Liver (tissue), 9 donors: ENCODE data around the gene RPGR. TPM values are rescaled to one million over a fixed set of nuclear protein-coding genes. Genes with fewer than 3 reads are reported as not detected.

Experiments used
- DNase-seq: peaks from one replicate; pipeline ENCODE4 v3.0.0-alpha.2; 2017; ENCODE audit warnings: low spot score
- H3K27ac ChIP-seq, 2 donors: one replicate each; pipeline ENCODE4 v1.7.0; 2013; ENCODE audit warnings: inconsistent platforms in 2 of 2, low read length in 2 of 2, control low read depth in 1 of 2, low read depth in 1 of 2, mild to moderate bottlenecking in 1 of 2
- H3K27me3 ChIP-seq, 4 donors: one replicate each; pipeline versions ENCODE4 v1.6.1 to v1.7.0; 2013; ENCODE audit warnings: low read length in 3 of 4, inconsistent platforms in 1 of 4, mild to moderate bottlenecking in 1 of 4, moderate library complexity in 1 of 4; ENCODE audit not compliant: control insufficient read depth in 4 of 4, insufficient read depth in 4 of 4
- H3K36me3 ChIP-seq, 4 donors: one replicate each; pipeline versions ENCODE4 v1.6.1 to v1.7.0; 2013; ENCODE audit warnings: low read length in 3 of 4, mild to moderate bottlenecking in 3 of 4, low read depth in 1 of 4, moderate library complexity in 1 of 4; ENCODE audit not compliant: control insufficient read depth in 4 of 4, insufficient read depth in 3 of 4
- H3K4me1 ChIP-seq, 4 donors: one replicate each; pipeline versions ENCODE4 v1.6.1 to v1.7.0; 2013; ENCODE audit warnings: low read length in 3 of 4, mild to moderate bottlenecking in 3 of 4, moderate library complexity in 1 of 4; ENCODE audit not compliant: control insufficient read depth in 4 of 4, insufficient read depth in 4 of 4
- H3K4me3 ChIP-seq, 3 donors: one replicate each; pipeline versions ENCODE4 v1.6.1 to v1.7.0; 2013; ENCODE audit warnings: low read length in 3 of 3, control low read depth in 1 of 3, low read depth in 1 of 3, mild to moderate bottlenecking in 1 of 3
- H3K9ac ChIP-seq, 2 donors: one replicate each; pipeline ENCODE4 v1.7.0; 2013; ENCODE audit warnings: low read length in 2 of 2, mild to moderate bottlenecking in 2 of 2, moderate library complexity in 2 of 2, control low read depth in 1 of 2, low read depth in 1 of 2
- H3K9me3 ChIP-seq, 4 donors: one replicate each; pipeline versions ENCODE4 v1.6.1 to v1.7.0; 2013; ENCODE audit warnings: low read length in 3 of 4; ENCODE audit not compliant: control insufficient read depth in 4 of 4
- EGR1 ChIP-seq, 2 donors: IDR thresholded peaks; 2 replicates each; pipeline ENCODE4 v1.6.1; 2016 to 2018; ENCODE audit warnings: antibody characterized with exemption in 2 of 2, low read depth in 2 of 2
- FOXA1 ChIP-seq: IDR thresholded peaks from 2 replicates; pipeline ENCODE4 v1.6.1; 2016; ENCODE audit warnings: antibody characterized with exemption
- HNF4A ChIP-seq, 2 donors: conservative IDR thresholded peaks; 2 replicates each; pipeline ENCODE4 v1.6.1; 2016; ENCODE audit warnings: antibody characterized with exemption in 2 of 2, mild to moderate bottlenecking in 2 of 2
- HNF4G ChIP-seq: IDR thresholded peaks from 2 replicates; pipeline ENCODE4 v1.6.1; 2016; ENCODE audit warnings: antibody characterized with exemption
- JUND ChIP-seq, 2 donors: IDR thresholded peaks; 2 replicates each; pipeline ENCODE4 v1.6.1; 2016; ENCODE audit warnings: antibody characterized with exemption in 2 of 2
- NR2F2 ChIP-seq: IDR thresholded peaks from 2 replicates; pipeline ENCODE4 v1.6.1; 2016; ENCODE audit warnings: antibody characterized with exemption
- RAD21 ChIP-seq, 2 donors: IDR thresholded peaks; 2 replicates each; pipeline ENCODE4 v1.6.1; 2016; ENCODE audit warnings: antibody characterized with exemption in 2 of 2, mild to moderate bottlenecking in 2 of 2
- RXRA ChIP-seq, 2 donors: IDR thresholded peaks; 2 replicates each; pipeline ENCODE4 v1.6.1; 2017 to 2018; ENCODE audit warnings: antibody characterized with exemption in 2 of 2, mild to moderate bottlenecking in 1 of 2
- SP1 ChIP-seq: IDR thresholded peaks from 2 replicates; pipeline ENCODE4 v1.6.1; 2018; ENCODE audit warnings: antibody characterized with exemption, mild to moderate bottlenecking
- TAF1 ChIP-seq: conservative IDR thresholded peaks from 2 replicates; pipeline ENCODE4 v1.6.1; 2016; ENCODE audit warnings: antibody characterized with exemption, mild to moderate bottlenecking
- YY1 ChIP-seq: IDR thresholded peaks from 2 replicates; pipeline ENCODE4 v1.6.1; 2016; ENCODE audit warnings: antibody characterized with exemption, mild to moderate bottlenecking
- WGBS: extraction: QIAGEN DNeasy Blood & Tissue Kit; methylation state at CpG from one replicate; pipeline ENCODE4 v1.1.7; 2013; 5-methylcytosine and 5-hydroxymethylcytosine counted together
- polyA plus RNA-seq, 2 donors: library from polyadenylated mRNA; stranded (reverse) in 1 of 2; unstranded in 1 of 2; fragments of 200-250 nt in 1 of 2; fragments of >200 nt in 1 of 2; fragmentation: Nextera tagmentation in 1 of 2; extraction: Ambion mirVana in 1 of 2; gene quantifications; one replicate each; pipeline versions ENCODE4 v1.2.1 to v1.2.3, GENCODE V29; 2013 to 2015
- total RNA-seq, 2 donors: library from RNA; depleted of rRNA; stranded (reverse); fragments of >200 nt; gene quantifications; one replicate each; pipeline ENCODE4 v1.2.3, GENCODE V29; 2014
- TF ChIP-seq, protein P1 (sequence below): IDR thresholded peaks from 2 replicates; pipeline ENCODE4 v1.6.1; 2016; ENCODE audit warnings: antibody characterized with exemption
- TF ChIP-seq, protein P2 (sequence below): IDR thresholded peaks from 2 replicates; pipeline ENCODE4 v1.6.1; 2016; ENCODE audit warnings: antibody characterized with exemption, mild to moderate bottlenecking
- TF ChIP-seq, protein P3 (sequence below): IDR thresholded peaks from 2 replicates; pipeline ENCODE4 v1.6.1; 2016; ENCODE audit warnings: antibody characterized with exemption
- TF ChIP-seq, protein P4 (sequence below): fragments of 150-350 bp; IDR thresholded peaks from 2 replicates; pipeline ENCODE4 v1.5.1; 2017; ENCODE audit warnings: improper control_type of control experiment, low read depth, low read length; ENCODE audit not compliant: missing input control
- donor health status: healthy.
- donor health status: healthy.
- donor health status: healthy.
- donor health status: healthy.
- donor health status: healthy.

RPGR gene
- total and polyA plus RNA-seq, 4 donors, result 1.7 to 7.2 (median 3.5) TPM

DNA sequence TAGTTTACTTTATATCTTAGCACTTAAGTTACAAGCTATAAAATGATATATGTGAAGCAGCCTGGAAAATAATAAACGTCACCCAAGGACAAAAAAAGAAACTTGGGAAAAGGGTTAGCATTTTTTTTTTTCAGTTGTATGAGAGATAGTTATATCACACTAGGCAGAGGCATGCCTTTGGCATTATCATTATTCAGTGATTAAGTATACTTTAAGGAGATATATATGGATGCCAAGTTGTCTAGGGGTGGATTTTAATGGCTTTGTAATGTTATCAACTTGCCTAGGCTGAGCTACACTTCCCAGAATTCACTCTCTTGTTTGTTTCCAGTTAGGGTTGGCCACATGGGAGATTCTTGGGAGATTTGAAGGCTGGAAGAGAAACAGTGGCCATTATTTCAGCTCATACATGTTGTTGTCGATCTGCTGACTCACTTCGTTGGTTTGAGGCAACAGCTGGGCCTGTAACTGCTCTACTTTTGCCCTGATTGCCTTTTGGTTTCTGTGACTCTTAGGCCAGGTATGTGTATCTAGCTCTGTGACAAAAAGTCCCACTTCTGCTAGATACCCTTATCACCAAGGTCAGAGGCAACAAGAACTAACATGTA is 95.1 kb downstream of the RPGR start:
- TF ChIP-seq RAD21 (IDR thresholded peaks at IDR 0.05) (no peak), HNF4G (no peak), HNF4A (conservative IDR thresholded peaks at IDR 0.05) (no peak), EGR1 (IDR thresholded peaks at IDR 0.05; ENCODE audit: low read depth in 2 of 2) (no peak), NR2F2 (no peak)

DNA sequence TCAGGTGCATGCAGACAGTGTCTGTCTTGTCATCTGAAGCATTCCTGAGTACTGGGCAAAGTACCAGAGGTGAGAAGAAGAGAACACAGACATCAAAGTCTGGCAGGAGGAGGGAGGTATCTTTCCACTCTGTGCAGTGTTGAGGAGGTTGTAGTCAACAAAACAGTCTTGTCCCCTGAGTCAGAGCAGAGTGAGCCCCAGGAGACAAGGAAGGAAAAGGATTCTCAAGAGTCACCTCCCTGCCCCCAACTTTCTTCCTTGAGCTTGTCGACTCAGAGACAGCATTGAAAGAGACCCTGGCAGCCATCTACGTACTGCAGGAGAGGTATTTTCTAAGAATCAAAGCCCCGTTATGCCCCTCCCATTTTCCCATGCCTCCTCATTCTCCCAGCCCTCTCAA is 102.2 kb downstream of the RPGR start:
- peaks cover 0 to 5% (median 0%) of the 10 kb centered on the region in 4 donors for H3K27me3 ChIP-seq
- WGBS, result 16% methylated on average over 3 of the region's 3 CpGs
- TF ChIP-seq, protein P1, sequence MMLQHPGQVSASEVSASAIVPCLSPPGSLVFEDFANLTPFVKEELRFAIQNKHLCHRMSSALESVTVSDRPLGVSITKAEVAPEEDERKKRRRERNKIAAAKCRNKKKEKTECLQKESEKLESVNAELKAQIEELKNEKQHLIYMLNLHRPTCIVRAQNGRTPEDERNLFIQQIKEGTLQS, result no peak
- TF ChIP-seq RAD21 (IDR thresholded peaks at IDR 0.05) (no peak), JUND (IDR thresholded peaks at IDR 0.05) (no peak), SP1 (no peak), TAF1 (no peak), NR2F2 (no peak), YY1 (no peak)
- TF ChIP-seq, protein P2, sequence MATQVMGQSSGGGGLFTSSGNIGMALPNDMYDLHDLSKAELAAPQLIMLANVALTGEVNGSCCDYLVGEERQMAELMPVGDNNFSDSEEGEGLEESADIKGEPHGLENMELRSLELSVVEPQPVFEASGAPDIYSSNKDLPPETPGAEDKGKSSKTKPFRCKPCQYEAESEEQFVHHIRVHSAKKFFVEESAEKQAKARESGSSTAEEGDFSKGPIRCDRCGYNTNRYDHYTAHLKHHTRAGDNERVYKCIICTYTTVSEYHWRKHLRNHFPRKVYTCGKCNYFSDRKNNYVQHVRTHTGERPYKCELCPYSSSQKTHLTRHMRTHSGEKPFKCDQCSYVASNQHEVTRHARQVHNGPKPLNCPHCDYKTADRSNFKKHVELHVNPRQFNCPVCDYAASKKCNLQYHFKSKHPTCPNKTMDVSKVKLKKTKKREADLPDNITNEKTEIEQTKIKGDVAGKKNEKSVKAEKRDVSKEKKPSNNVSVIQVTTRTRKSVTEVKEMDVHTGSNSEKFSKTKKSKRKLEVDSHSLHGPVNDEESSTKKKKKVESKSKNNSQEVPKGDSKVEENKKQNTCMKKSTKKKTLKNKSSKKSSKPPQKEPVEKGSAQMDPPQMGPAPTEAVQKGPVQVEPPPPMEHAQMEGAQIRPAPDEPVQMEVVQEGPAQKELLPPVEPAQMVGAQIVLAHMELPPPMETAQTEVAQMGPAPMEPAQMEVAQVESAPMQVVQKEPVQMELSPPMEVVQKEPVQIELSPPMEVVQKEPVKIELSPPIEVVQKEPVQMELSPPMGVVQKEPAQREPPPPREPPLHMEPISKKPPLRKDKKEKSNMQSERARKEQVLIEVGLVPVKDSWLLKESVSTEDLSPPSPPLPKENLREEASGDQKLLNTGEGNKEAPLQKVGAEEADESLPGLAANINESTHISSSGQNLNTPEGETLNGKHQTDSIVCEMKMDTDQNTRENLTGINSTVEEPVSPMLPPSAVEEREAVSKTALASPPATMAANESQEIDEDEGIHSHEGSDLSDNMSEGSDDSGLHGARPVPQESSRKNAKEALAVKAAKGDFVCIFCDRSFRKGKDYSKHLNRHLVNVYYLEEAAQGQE, result no peak
- H3K9me3 ChIP-seq, result no peaks in the 10 kb centered on the region
- peaks cover 0 to 11% (median 3%) of the 10 kb centered on the region in 4 donors for H3K4me1 ChIP-seq
- no peaks in the 10 kb centered on the region for H3K36me3 ChIP-seq
- no peak overlapping the region for H3K9ac ChIP-seq
- DNase-seq, result no peak
- no peak overlapping the region for H3K27ac ChIP-seq
- H3K4me3 ChIP-seq, result no peak overlapping the region

More for the DNA sequence above, 95.1 kb downstream of the RPGR start:
- Histone ChIP-seq H3K4me1 (no peaks in the 10 kb centered on the region), H3K36me3 (no peaks in the 10 kb centered on the region), H3K9ac (no peak overlapping the region), H3K27me3 (peaks cover 0 to 2% (median 0%) of the 10 kb centered on the region in 4 donors), H3K27ac (no peak overlapping the region), H3K4me3 (no peak overlapping the region), H3K9me3 (no peaks in the 10 kb centered on the region)
- no peak for DNase-seq
- WGBS, result 92% methylated on average over 3 of the region's 3 CpGs

DNA sequence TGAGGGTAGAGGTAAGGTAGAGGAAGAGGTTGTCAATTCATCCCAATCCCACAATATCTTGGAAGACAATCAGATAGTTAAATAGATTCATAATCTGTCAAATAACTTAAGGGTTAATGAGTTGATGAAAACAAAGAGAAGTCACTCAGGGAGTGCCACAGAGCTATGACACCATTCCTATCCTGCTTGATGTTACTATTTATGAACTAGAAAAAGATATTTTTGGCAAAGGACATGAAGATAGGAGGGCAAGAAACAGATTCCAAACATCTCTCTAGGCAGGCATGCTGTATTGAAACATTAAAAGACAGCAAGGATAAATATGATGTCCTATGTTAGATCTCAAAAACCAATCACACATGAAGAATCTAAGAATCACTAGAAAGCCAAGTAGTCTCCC is 103.1 kb downstream of the RPGR start:
- Histone ChIP-seq H3K4me3 (no peak overlapping the region), H3K27me3 (peaks cover 0 to 3% (median 0%) of the 10 kb centered on the region in 4 donors), H3K4me1 (peaks cover 0 to 13% (median 5%) of the 10 kb centered on the region in 4 donors), H3K9me3 (no peaks in the 10 kb centered on the region), H3K9ac (no peak overlapping the region), H3K27ac (no peak overlapping the region), H3K36me3 (no peaks in the 10 kb centered on the region)
- TF ChIP-seq FOXA1 (no peak), EGR1 (IDR thresholded peaks at IDR 0.05; ENCODE audit: low read depth in 2 of 2) (no peak), YY1 (no peak), RXRA (IDR thresholded peaks at IDR 0.05) (no peak)
- TF ChIP-seq, protein P3, sequence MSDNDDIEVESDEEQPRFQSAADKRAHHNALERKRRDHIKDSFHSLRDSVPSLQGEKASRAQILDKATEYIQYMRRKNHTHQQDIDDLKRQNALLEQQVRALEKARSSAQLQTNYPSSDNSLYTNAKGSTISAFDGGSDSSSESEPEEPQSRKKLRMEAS, result no peak
- TF ChIP-seq, protein P4, sequence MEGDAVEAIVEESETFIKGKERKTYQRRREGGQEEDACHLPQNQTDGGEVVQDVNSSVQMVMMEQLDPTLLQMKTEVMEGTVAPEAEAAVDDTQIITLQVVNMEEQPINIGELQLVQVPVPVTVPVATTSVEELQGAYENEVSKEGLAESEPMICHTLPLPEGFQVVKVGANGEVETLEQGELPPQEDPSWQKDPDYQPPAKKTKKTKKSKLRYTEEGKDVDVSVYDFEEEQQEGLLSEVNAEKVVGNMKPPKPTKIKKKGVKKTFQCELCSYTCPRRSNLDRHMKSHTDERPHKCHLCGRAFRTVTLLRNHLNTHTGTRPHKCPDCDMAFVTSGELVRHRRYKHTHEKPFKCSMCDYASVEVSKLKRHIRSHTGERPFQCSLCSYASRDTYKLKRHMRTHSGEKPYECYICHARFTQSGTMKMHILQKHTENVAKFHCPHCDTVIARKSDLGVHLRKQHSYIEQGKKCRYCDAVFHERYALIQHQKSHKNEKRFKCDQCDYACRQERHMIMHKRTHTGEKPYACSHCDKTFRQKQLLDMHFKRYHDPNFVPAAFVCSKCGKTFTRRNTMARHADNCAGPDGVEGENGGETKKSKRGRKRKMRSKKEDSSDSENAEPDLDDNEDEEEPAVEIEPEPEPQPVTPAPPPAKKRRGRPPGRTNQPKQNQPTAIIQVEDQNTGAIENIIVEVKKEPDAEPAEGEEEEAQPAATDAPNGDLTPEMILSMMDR, result no peak
- TF ChIP-seq, protein P2, result no peak
- DNase-seq, result no peak
